T-helper 1 cell treated with Interleukin-12 subunit alpha and Interleukin-12 subunit beta and Interleukin-4 antibody, amounts not matched to agents 30 ng/mL and 1 ng/mL, for 36 hours (primary cell): ENCODE data around the gene CES2. TPM values are rescaled to one million over a fixed set of nuclear protein-coding genes. Genes with fewer than 3 reads are reported as not detected.
"Not testable (repeated sequence)": the region's sequence is repeated elsewhere in the genome, so short reads cannot be mapped to it uniquely, and the experiment has no call there.

Experiments used
- intact Hi-C: fragments of 100-400 bp; cut with micrococcal nuclease; formaldehyde crosslinking; loops from one replicate; pipeline ENCODE4 v1.15.1; 2024
- total RNA-seq: library from RNA; stranded (reverse); gene quantifications from 2 replicates; pipeline ENCODE4 v1.2.3, GENCODE V29; 2022

The CES2 gene
- total RNA-seq, 1 donor from 2014 or later = 41.1 TPM

GRCh38 chr16:66950971-66951790, 15.9 kb downstream of the CES2 start:
- intact Hi-C loops = no loop called here

- intact Hi-C loops = no loop called here
Measured at GRCh38 chr16:66952430-66953110, 17.3 kb downstream of the CES2 start.

GRCh38 chr16:66953462-66954096, 18.3 kb downstream of the CES2 start:
- intact Hi-C loops = loop anchor here (1.0 kb wide), 8 partner anchors 24 to 494 kb away; partner anchors contain the start of genes FBXL8 and TRADD

GRCh38 chr16:66954097-66954659, 18.9 kb downstream of the CES2 start:
- intact Hi-C loops = loop anchor here (1.0 kb wide), 8 partner anchors 23 to 493 kb away; partner anchors contain the start of genes FBXL8 and TRADD

- intact Hi-C loops = not testable (repeated sequence)
Measured at GRCh38 chr16:66955363-66956153, 20.2 kb downstream of the CES2 start.

- intact Hi-C loops = not testable (repeated sequence)
Measured at GRCh38 chr16:66956154-66956457, 20.8 kb downstream of the CES2 start.

- intact Hi-C loops = no loop called here
Measured at GRCh38 chr16:66958857-66959703, 23.8 kb downstream of the CES2 start.

GRCh38 chr16:66959704-66960161, 24.4 kb downstream of the CES2 start:
- intact Hi-C loops = loop anchor here (2.0 kb wide), 1 partner anchor 15 kb away; no protein-coding TSS in a partner anchor

GRCh38 chr16:66960270-66960669, 25.0 kb downstream of the CES2 start:
- intact Hi-C loops = loop anchor here (2.0 kb wide), 1 partner anchor 15 kb away; no protein-coding TSS in a partner anchor

- intact Hi-C loops = loop anchor here (1.0 to 2.0 kb wide), 2 partner anchors 14 kb away; no protein-coding TSS in a partner anchor
Measured at GRCh38 chr16:66961065-66961744, 25.9 kb downstream of the CES2 start, which contains the start of gene CES3. CES3 (plus strand) TSS chr16:66961266; CDS start chr16:66961308, 42 bp downstream.

- intact Hi-C loops = loop anchor here (1.0 to 2.0 kb wide), 2 partner anchors 13 to 15 kb away; no protein-coding TSS in a partner anchor
Measured at GRCh38 chr16:66961914-66962313, 26.6 kb downstream of the CES2 start.

GRCh38 chr16:66964049-66964448, 28.7 kb downstream of the CES2 start:
- intact Hi-C loops = no loop called here

GRCh38 chr16:66968847-66969246, 33.5 kb downstream of the CES2 start:
- intact Hi-C loops = no loop called here

GRCh38 chr16:66970775-66971720, 35.7 kb downstream of the CES2 start:
- intact Hi-C loops = no loop called here

- intact Hi-C loops = no loop called here
Measured at GRCh38 chr16:66972983-66973382, 37.7 kb downstream of the CES2 start.

GRCh38 chr16:66973716-66974115, 38.4 kb downstream of the CES2 start:
- intact Hi-C loops = loop anchor here (2.0 kb wide), 1 partner anchor 13 kb away; the partner anchor contains the start of gene CES3

- intact Hi-C loops = loop anchor here (2.0 kb wide), 1 partner anchor 14 kb away; the partner anchor contains the start of gene CES3
Measured at GRCh38 chr16:66974156-66974931, 39.0 kb downstream of the CES2 start.
